Brain microvascular endothelial cell (primary cell): Measurements from ENCODE around the gene BFSP1.
A peak's percentile ranks its signal among the peaks of the same experiment; 100 is the strongest.

Experiments used
- DNase-seq: peaks from one replicate; pipeline ENCODE4 v3.0.0-alpha.2; 2020
- H3K27ac ChIP-seq: fragments of 250-450 bp; sonication (Bioruptor Pico); 2 replicates; pipeline ENCODE4 v1.5.1; 2020; ENCODE audit warnings: mild to moderate bottlenecking, moderate library complexity
- H3K27me3 ChIP-seq: fragments of 250-450 bp; sonication (Bioruptor Pico); replicated peaks from 2 replicates; pipeline ENCODE4 v1.5.1; 2020; ENCODE audit warnings: mild to moderate bottlenecking
- H3K36me3 ChIP-seq: fragments of 250-450 bp; sonication (Bioruptor Pico); replicated peaks from 2 replicates; pipeline ENCODE4 v1.5.1; 2020; ENCODE audit warnings: mild to moderate bottlenecking
- H3K4me3 ChIP-seq: 2 replicates; pipeline ENCODE4 v1.5.1; 2011; ENCODE audit warnings: low read depth, mild to moderate bottlenecking, control low read depth, low read length, moderate library complexity
- CTCF ChIP-seq: IDR thresholded peaks from 2 replicates; pipeline ENCODE4 v1.5.1; 2011; ENCODE audit warnings: low read depth, mild to moderate bottlenecking, moderate library complexity, low read length, control low read depth, inconsistent platforms; ENCODE audit errors: missing control alignments
- in situ Hi-C: cut with HindIII; loops from 2 replicates; pipeline ENCODE4 v1.10.0; 2017; ENCODE audit warnings: low sequenced_read_pairs, low pct_ligation_motif_present

BFSP1 gene

GRCh38 chr20:17502105-17502504 is 29.1 kb downstream of the BFSP1 start:
- TF ChIP-seq CTCF = no peak
- no peaks in the 10 kb centered on the region for H3K27me3 ChIP-seq
- in situ Hi-C loops = no loop called here
- no peak overlapping the region for H3K4me3 ChIP-seq
- DNase-seq = no peak
- no peaks in the 10 kb centered on the region for H3K36me3 ChIP-seq
- no peak overlapping the region for H3K27ac ChIP-seq

GRCh38 chr20:17501701-17502100 is 29.5 kb downstream of the BFSP1 start:
- Histone ChIP-seq H3K36me3 (no peaks in the 10 kb centered on the region), H3K4me3 (no peak overlapping the region), H3K27me3 (no peaks in the 10 kb centered on the region), H3K27ac (no peak overlapping the region)
- in situ Hi-C loops = no loop called here
- DNase-seq = no peak
- no peak for TF ChIP-seq CTCF

- H3K27ac ChIP-seq = no peak overlapping the region
- no peak overlapping the region for H3K4me3 ChIP-seq
- no peak for TF ChIP-seq CTCF
- in situ Hi-C loops = no loop called here
- H3K36me3 ChIP-seq = no peaks in the 10 kb centered on the region
- H3K27me3 ChIP-seq = no peaks in the 10 kb centered on the region
- no peak for DNase-seq
These were observed 30.4 kb downstream of the BFSP1 start for GRCh38 chr20:17500826-17501225.

GRCh38 chr20:17500271-17500670 is 30.9 kb downstream of the BFSP1 start:
- no peak overlapping the region for H3K27ac ChIP-seq
- no peaks in the 10 kb centered on the region for H3K36me3 ChIP-seq
- no peak overlapping the region for H3K4me3 ChIP-seq
- TF ChIP-seq CTCF = no peak
- no peak for DNase-seq
- in situ Hi-C loops = no loop called here
- no peaks in the 10 kb centered on the region for H3K27me3 ChIP-seq

GRCh38 chr20:17499041-17499440 is 32.1 kb downstream of the BFSP1 start:
- peak; percentile 16 for DNase-seq
- in situ Hi-C loops = no loop called here
- Histone ChIP-seq H3K4me3 (no peak overlapping the region), H3K36me3 (no peaks in the 10 kb centered on the region), H3K27me3 (no peaks in the 10 kb centered on the region), H3K27ac (no peak overlapping the region)
- TF ChIP-seq CTCF = no peak

- no peak for TF ChIP-seq CTCF
- Histone ChIP-seq H3K27me3 (no peaks in the 10 kb centered on the region), H3K27ac (no peak overlapping the region), H3K4me3 (no peak overlapping the region), H3K36me3 (no peaks in the 10 kb centered on the region)
- in situ Hi-C loops = no loop called here
- DNase-seq = no peak
These were observed 32.5 kb downstream of the BFSP1 start for GRCh38 chr20:17498641-17499040.
